ENCODE measurements around the gene APOBEC3B. TPM values are rescaled to one million over a fixed set of nuclear protein-coding genes. Genes with fewer than 3 reads are reported as not detected.

Gene APOBEC3B
- total RNA-seq = 1 to 10 TPM; 3.4 to 4.0 TPM

DNA sequence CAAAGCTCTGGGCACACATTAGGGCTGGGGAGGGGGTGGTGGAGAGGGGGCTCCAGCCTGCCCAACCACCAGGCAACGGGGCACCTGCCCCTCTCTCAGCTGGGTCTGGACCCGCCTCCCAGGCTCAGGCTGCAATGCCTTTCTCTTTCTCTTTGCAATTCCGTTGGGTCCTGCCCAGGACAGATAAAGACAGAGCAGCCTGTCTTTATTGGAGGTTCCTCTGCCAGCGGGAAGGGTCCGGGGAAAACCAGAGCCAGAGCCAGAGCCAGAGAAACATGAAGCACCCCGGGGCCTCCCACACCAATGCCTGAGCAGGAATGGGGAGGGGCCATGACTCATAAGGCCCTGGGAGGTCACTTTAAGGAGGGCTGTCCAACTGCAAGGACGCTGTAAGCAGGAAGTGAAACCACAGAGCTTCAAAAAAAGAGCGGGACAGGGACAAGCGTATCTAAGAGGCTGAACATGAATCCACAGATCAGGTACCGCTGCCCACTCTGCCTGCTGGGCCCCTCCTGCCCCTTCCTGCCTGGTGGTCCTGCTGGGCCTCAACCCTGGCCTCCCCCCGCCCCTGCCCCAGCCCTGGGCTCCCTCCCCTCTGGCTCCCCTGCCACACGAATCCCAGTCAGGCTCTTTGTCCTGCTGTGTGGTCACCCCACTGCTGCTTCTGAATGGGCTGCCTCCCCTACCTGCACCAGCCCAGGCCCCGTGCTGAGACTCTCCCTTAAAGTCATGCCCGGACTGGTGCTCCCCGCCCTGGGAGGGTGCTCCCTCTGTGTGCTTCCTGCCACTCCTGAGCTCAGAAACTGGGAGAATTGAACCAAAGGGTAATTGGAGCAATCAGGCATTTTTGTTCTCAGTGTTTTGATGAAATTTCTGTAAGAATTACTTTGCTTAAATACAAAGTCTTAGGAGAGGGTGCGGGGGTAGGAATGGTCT, at the start of gene APOBEC3B:
Gene APOBEC3B, plus strand, starts transcription at position 356 of the 936 bp plus-strand sequence. Its CDS starts 107 bp downstream, at position 463.

GRCh38 chr22:38957046-38957770, 24.9 kb upstream of the APOBEC3B start, which contains the start of gene APOBEC3A:
APOBEC3A (plus strand) TSS chr22:38957609; CDS start chr22:38957692, 83 bp downstream.

DNA sequence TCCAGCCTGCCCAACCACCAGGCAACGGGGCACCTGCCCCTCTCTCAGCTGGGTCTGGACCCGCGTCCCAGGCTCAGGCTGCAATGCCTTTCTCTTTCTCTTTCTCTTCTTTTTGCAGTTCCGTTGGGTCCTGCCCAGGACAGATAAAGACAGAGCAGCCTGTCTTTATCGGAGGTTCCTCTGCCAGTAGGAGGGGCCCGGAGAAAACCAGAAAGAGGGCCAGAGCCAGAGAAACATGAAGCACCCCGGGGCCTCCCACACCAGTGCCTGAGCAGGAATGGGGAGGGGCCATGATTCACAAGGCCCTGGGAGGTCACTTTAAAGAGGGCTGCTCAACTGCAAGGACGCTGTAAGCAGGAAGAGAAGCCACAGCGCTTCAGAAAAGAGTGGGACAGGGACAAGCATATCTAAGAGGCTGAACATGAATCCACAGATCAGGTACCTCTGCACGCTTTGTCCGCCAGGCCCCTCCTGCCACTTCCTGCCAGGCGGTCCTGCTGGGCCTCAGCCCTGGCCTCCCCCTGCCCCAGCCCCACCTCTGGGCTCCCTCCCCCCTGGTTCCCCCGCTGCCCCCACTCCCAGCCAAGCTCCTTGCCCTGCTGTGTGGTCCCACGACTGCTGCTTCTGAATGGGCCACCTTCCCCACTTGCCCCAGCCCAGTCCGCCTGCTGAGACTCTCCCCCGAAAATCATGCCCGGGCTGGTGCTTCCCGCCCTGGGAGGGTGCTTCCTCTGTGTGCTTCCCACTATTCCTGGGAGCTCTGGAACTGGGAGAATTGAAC, 32.0 kb downstream of the APOBEC3B start, which contains the start of gene APOBEC3C:
Gene APOBEC3C, plus strand, starts transcription at position 316 of the 781 bp plus-strand sequence. Its CDS starts 106 bp downstream, at position 422.

GRCh38 chr22:39040538-39041296, 58.6 kb downstream of the APOBEC3B start, which contains the start of gene APOBEC3F:
APOBEC3F (plus strand) TSS chr22:39040864; CDS start chr22:39040961, 97 bp downstream.

Other genes with a start within 250 kb of the APOBEC3B start
- gene SUN2, start 226.3 kb upstream of the APOBEC3B start, total RNA-seq = 10 to 100 TPM; 47.6 to 51.6 TPM
- 10 to 100 TPM; 10.3 to 12.0 TPM for gene DNAL4, start 188.2 kb upstream of the APOBEC3B start, total RNA-seq
- under 1 TPM; under 0.01 to 0.69 TPM for gene NPTXR, start 138.3 kb upstream of the APOBEC3B start, total RNA-seq
- gene CBX6, start 110.1 kb upstream of the APOBEC3B start, total RNA-seq = 10 to 100 TPM; 39.2 to 44.3 TPM
- not detected for gene APOBEC3A, start 24.7 kb upstream of the APOBEC3B start, total RNA-seq
- gene APOBEC3C, start 31.9 kb downstream of the APOBEC3B start, total RNA-seq = 10 to 100 TPM; 15.5 to 19.6 TPM
- 1 to 10 TPM; 5.9 to 7.3 TPM for gene APOBEC3D, start 38.8 kb downstream of the APOBEC3B start, total RNA-seq
- gene APOBEC3F, start 58.5 kb downstream of the APOBEC3B start, total RNA-seq = 1 to 10 TPM; 4.1 to 8.0 TPM
- gene APOBEC3G, start 94.9 kb downstream of the APOBEC3B start, total RNA-seq = 10 to 100 TPM; 25.0 to 25.8 TPM
- under 1 TPM in 1 of 2 donors, not detected in 1; 0.69 TPM for gene APOBEC3H, start 114.9 kb downstream of the APOBEC3B start, total RNA-seq
- 1 to 10 TPM; 2.0 to 3.8 TPM for gene CBX7, start 170.3 kb downstream of the APOBEC3B start, total RNA-seq